Activated CD8-positive, alpha-beta memory T cell treated with anti-CD3 and anti-CD28 coated beads for 1 hour (primary cell): Measurements from ENCODE around the gene SEMA3D.

Experiments used
- DNase-seq, 2 donors: peaks; one replicate each; pipeline ENCODE4 v3.0.0-alpha.2; 2020; ENCODE audit warnings: low read depth in 1 of 2; ENCODE audit errors: extremely low read depth in 1 of 2

Gene SEMA3D

GRCh38 chr7:85184599-85185423 lies 2.0 kb downstream of the SEMA3D start:
- no peak for DNase-seq

GRCh38 chr7:85183296-85183695 lies 3.6 kb downstream of the SEMA3D start:
- DNase-seq: no peak

GRCh38 chr7:85178531-85179298 lies 8.1 kb downstream of the SEMA3D start:
- DNase-seq: no peak

GRCh38 chr7:85177316-85177715 lies 9.5 kb downstream of the SEMA3D start:
- DNase-seq: no peak

GRCh38 chr7:85176197-85176596 lies 10.7 kb downstream of the SEMA3D start:
- no peak for DNase-seq

GRCh38 chr7:85175217-85175616 lies 11.6 kb downstream of the SEMA3D start:
- DNase-seq: no peak

- DNase-seq: no peak
Measured at GRCh38 chr7:85172530-85172941, 14.3 kb downstream of the SEMA3D start.

- DNase-seq: no peak
Measured at GRCh38 chr7:85167636-85168035, 19.2 kb downstream of the SEMA3D start.

- DNase-seq: no peak
Measured at GRCh38 chr7:85165263-85165662, 21.6 kb downstream of the SEMA3D start.

- DNase-seq: no peak
Measured at GRCh38 chr7:85164376-85164775, 22.5 kb downstream of the SEMA3D start.

- no peak for DNase-seq
Measured at GRCh38 chr7:85162721-85163120, 24.1 kb downstream of the SEMA3D start.

GRCh38 chr7:85160223-85160622 lies 26.6 kb downstream of the SEMA3D start:
- DNase-seq: no peak

GRCh38 chr7:85159003-85159402 lies 27.9 kb downstream of the SEMA3D start:
- DNase-seq: no peak

- DNase-seq: no peak
Measured at GRCh38 chr7:85156661-85157208, 30.1 kb downstream of the SEMA3D start.

- no peak for DNase-seq
Measured at GRCh38 chr7:85154282-85154937, 32.4 kb downstream of the SEMA3D start.

GRCh38 chr7:85153715-85154114 lies 33.1 kb downstream of the SEMA3D start:
- no peak for DNase-seq

- no peak for DNase-seq
Measured at GRCh38 chr7:85150624-85151023, 36.2 kb downstream of the SEMA3D start.

GRCh38 chr7:85144771-85145170 lies 42.1 kb downstream of the SEMA3D start:
- no peak for DNase-seq

GRCh38 chr7:85135977-85136376 lies 50.9 kb downstream of the SEMA3D start:
- no peak for DNase-seq

GRCh38 chr7:85133560-85133959 lies 53.3 kb downstream of the SEMA3D start:
- no peak for DNase-seq

GRCh38 chr7:85133006-85133405 lies 53.9 kb downstream of the SEMA3D start:
- DNase-seq: no peak
